GM19240 (cell line): ENCODE measurements around the gene TCTN3.
"Not testable (repeated sequence)": the region's sequence is repeated elsewhere in the genome, so short reads cannot be mapped to it uniquely, and the experiment has no call there.

Experiments
- DNase-seq: peaks from one replicate; pipeline ENCODE4 v3.0.0; 2011; ENCODE audit warnings: low spot score; ENCODE audit not compliant: insufficient read length

TCTN3 gene

GRCh38 chr10:95637140-95637539 lies 56.6 kb downstream of the TCTN3 start:
- no peak for DNase-seq

GRCh38 chr10:95635319-95635733 lies 58.4 kb downstream of the TCTN3 start:
- no peak for DNase-seq

- no peak for DNase-seq
These were observed 64.9 kb downstream of the TCTN3 start for GRCh38 chr10:95628786-95629185.

GRCh38 chr10:95626500-95626899 lies 67.2 kb downstream of the TCTN3 start:
- no peak for DNase-seq

- not testable (repeated sequence) for DNase-seq
These were observed 73.3 kb downstream of the TCTN3 start for GRCh38 chr10:95620415-95620814.

- DNase-seq = no peak
These were observed 75.6 kb downstream of the TCTN3 start for GRCh38 chr10:95618101-95618500.

- no peak for DNase-seq
These were observed 77.3 kb downstream of the TCTN3 start for GRCh38 chr10:95616446-95616845.
